GM19351 (cell line): ENCODE results near the gene PABPC3.

Experiments used
- ATAC-seq: cut with Tn5 transposase; IDR thresholded peaks from one replicate; pipeline ENCODE4 v1.9.1; 2021; ENCODE audit warnings: mild to moderate bottlenecking, moderate library complexity; ENCODE audit not compliant: unreplicated experiment

The PABPC3 gene

GRCh38 chr13:25095851-25096453, at the start of gene PABPC3:
TSS of gene PABPC3 (plus strand) at chr13:25096136. CDS start at chr13:25096199, 63 bp downstream.
- ATAC-seq: no peak

DNA sequence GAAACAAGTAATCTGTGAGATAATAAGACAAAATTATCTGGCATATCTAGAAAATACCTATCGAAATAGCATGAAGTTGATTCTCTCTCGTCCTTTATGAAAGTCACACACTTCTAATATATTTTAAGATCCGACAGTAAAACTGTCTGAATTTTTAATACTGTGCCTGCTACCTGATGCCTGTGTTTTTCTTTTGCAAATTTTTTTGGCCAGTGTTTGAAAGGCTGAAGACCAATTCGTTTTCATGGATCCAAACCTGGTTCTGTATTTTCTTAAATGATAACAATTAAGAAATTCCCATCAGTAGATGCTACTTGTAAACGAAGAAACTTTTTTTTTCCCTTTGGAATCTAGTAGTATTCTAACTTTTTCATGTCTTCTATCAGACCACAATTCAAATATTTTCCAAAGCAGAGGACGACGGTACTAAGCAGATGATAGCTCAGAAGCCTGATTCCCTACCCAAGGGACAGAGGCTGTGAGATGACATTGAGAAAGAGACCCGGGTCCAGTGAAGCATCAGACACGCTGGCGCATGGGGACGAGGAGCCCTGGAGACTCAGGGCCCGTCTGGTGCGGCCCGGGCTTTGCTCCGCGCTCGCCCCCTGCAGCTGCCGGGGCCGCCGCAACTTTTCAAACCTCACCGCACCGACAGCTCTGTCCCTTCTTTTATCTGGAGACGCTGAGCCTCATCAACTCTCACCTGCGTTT, 49.5 kb upstream of the PABPC3 start:
- no peak for ATAC-seq

- ATAC-seq: no peak
These were observed 48.9 kb upstream of the PABPC3 start for GRCh38 chr13:25046985-25047511.

DNA sequence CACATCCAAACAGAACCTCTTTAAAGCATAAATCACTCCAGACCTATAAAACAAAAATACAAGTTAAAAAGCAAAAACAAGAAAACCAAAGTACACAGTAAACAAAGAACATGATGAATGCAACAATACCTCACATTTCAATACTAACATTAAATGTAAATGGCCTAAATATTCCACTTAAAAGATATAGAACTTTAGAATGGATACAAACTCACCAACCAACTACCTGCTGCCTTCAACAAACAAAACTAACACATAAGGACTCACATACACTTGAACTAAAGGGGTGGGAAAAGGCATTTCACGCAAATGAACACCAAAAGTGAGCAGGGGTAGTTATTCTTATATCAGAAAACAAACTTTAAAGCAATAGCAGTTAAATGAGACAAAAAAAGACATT, 44.9 kb upstream of the PABPC3 start:
- ATAC-seq: no peak

GRCh38 chr13:25059166-25059565, 36.8 kb upstream of the PABPC3 start:
- ATAC-seq: no peak

DNA sequence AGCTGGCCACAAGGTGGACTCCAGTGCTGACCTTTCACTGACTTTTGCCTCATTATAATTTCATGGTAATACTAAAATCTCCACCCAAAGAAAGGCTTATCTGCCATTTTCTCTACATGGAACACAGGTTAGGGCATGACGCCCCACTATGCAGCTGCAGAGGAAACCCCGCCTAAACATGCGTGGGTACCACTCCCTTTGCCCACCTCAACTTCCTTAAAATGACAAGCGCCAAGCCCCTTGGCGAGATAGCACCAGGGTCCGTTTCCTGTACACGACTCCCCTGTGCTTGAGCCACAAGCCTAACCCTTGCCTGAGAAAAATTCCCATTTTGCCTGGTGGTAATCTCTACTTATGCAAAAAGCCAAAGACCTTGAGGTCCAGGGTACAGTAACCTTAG, 36.0 kb upstream of the PABPC3 start:
- no peak for ATAC-seq

- ATAC-seq: no peak
These were observed 33.5 kb upstream of the PABPC3 start for GRCh38 chr13:25062479-25062878.

GRCh38 chr13:25064396-25064795, 31.5 kb upstream of the PABPC3 start:
- no peak for ATAC-seq

DNA sequence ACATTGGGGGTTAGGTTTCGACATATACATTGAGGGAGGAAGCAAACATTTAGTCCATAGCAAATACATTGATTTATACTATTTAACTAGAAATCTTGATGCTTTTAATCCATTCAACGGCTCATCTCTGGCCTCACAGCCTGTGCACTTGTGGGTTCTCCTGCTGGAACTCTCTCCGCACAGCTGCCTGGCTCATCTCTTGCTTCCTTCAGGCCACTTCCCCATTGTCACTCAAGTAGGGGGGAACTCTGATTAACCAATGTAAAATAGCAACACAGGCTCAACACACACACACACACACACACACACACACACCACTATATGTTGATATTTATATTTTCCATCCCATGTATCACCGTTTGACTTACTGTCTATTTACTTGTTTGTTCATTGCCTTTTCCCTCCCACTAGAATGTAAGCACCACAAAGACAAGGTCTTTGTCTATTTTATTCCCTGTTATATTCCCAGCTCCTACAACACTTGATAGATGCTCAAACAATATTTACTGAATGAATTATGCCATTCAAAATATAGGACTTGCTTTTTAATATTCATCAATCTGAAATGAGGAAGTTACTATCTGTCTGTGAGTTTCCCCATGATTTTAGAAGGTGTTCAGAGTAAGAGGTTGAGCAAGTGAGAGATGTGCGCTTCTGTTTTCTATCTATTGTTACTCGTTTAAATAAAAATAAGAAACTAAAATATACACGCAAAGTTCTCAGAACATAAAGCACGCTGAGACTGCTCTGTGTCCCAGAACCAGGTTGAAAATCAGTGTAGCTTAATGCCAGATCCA, 29.8 kb upstream of the PABPC3 start:
- no peak for ATAC-seq

- ATAC-seq: no peak
These were observed 28.9 kb upstream of the PABPC3 start for GRCh38 chr13:25067064-25067463.

- ATAC-seq: no peak
These were observed 27.1 kb upstream of the PABPC3 start for GRCh38 chr13:25068810-25069209.

DNA sequence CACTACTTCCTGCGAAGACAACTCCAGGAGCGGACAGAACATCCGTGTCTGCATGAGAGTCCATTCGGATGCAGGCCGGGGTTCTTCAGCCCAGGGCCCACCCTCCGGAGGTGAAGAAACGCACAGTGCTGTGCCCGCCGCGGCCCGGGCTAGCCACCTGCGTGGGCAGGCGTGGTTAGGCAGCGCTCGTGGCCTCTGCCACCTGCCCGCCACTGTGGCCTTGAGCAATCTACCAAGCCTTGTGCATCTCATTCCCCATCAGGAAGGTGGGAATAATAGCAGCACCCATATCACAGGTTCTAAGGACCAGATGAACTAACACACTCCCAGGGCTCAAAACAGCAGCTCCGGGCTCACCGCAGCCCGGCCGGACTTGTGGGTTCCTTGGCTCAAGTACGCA, 26.7 kb upstream of the PABPC3 start:
- ATAC-seq: no peak

DNA sequence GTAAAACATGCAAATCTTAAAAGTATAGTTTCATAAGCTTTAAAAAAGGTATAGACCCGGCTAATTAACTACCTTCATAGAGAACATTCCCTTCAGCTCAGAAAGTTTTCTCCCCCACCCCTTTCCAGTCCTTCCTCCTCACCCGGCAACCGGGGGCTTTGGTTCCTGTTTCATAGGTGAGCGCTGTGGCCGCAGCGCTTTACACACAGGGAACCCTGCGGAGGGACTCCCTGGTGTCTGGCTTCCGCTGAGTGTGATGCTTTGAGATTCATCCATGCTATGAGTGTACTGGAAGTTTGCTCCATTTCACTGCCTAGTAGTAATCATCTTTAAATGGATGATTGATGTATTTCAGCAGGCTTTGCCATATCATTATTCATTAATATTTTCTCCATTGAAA, 26.0 kb upstream of the PABPC3 start:
- ATAC-seq: no peak

- no peak for ATAC-seq
These were observed 15.2 kb upstream of the PABPC3 start for GRCh38 chr13:25080773-25081172.

DNA sequence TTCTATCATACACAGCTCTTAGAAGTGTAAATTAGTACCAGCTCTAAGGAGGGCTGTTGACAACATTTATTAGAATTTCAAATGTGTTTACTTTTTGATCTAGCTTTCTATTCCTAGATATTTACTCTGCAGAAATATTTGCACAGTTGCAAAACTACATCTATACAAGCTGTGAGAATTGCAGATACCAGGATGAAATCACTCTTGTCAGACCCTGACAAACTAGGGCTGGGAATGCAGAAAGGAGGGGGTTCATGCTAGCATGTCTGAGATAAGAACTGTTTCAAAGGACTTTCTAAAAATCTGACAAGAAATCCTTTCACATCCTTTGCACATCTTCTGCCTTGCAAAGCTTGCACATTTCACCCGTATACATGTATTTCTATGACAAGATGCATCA, 11.8 kb upstream of the PABPC3 start:
- ATAC-seq: no peak

GRCh38 chr13:25085125-25085742, 10.7 kb upstream of the PABPC3 start:
- ATAC-seq: no peak

GRCh38 chr13:25088562-25089221, 7.2 kb upstream of the PABPC3 start:
- ATAC-seq: no peak

DNA sequence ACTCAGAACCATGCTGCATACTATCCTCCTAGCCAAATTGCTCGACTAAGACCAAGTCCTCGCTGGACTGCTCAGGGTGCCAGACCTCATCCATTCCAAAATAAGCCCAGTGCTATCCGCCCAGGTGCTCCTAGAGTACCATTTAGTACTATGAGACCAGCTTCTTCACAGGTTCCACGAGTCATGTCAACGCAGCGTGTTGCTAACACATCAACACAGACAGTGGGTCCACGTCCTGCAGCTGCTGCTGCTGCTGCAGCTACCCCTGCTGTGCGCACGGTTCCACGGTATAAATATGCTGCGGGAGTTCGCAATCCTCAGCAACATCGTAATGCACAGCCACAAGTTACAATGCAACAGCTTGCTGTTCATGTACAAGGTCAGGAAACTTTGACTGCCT, 1.5 kb downstream of the PABPC3 start:
- no peak for ATAC-seq

- no peak for ATAC-seq
These were observed 7.8 kb downstream of the PABPC3 start for GRCh38 chr13:25103711-25104110.

GRCh38 chr13:25109341-25109740, 13.4 kb downstream of the PABPC3 start:
- ATAC-seq: no peak
